Epithelial cell of proximal tubule (primary cell): ENCODE results near the gene COA4. TPM values are rescaled to one million over a fixed set of nuclear protein-coding genes. Genes with fewer than 3 reads are reported as not detected.

Source experiments
- DNase-seq: peaks from one replicate; pipeline ENCODE4 v3.0.0-alpha.2; 2011; ENCODE audit warnings: low read depth
- H3K4me3 ChIP-seq: 2 replicates; pipeline ENCODE4 v1.5.1; 2011; ENCODE audit warnings: low read depth, mild to moderate bottlenecking, low read length
- CTCF ChIP-seq: conservative IDR thresholded peaks from 2 replicates; pipeline ENCODE4 v1.5.1; 2012; ENCODE audit warnings: low read depth, mild to moderate bottlenecking, low read length
- total RNA-seq: library from RNA; depleted of rRNA; stranded (reverse); fragments of >200 nt; gene quantifications from 2 replicates; pipeline ENCODE4 v1.2.3, GENCODE V29; 2015

Gene COA4
- total RNA-seq, 1 donor from 2014 or later: 134 TPM

- peak; percentile 51 for TF ChIP-seq CTCF
- H3K4me3 ChIP-seq: no peak overlapping the region
- DNase-seq: peak; percentile 18
Measured at GRCh38 chr11:73907191-73907590, 30.5 kb upstream of the COA4 start.

GRCh38 chr11:73902303-73902702, 25.7 kb upstream of the COA4 start:
- H3K4me3 ChIP-seq: no peak overlapping the region
- no peak for DNase-seq
- no peak for TF ChIP-seq CTCF

GRCh38 chr11:73894725-73895335, 18.2 kb upstream of the COA4 start:
- no peak overlapping the region for H3K4me3 ChIP-seq
- no peak for TF ChIP-seq CTCF
- DNase-seq: no peak

GRCh38 chr11:73893041-73893440, 16.4 kb upstream of the COA4 start:
- TF ChIP-seq CTCF: no peak
- DNase-seq: no peak
- no peak overlapping the region for H3K4me3 ChIP-seq

- no peak for DNase-seq
- TF ChIP-seq CTCF: no peak
- no peak overlapping the region for H3K4me3 ChIP-seq
Measured at GRCh38 chr11:73889536-73889935, 12.9 kb upstream of the COA4 start.

- no peak overlapping the region for H3K4me3 ChIP-seq
- peak; percentile 52 for DNase-seq
- no peak for TF ChIP-seq CTCF
Measured at GRCh38 chr11:73889019-73889418, 12.4 kb upstream of the COA4 start.

- H3K4me3 ChIP-seq: no peak overlapping the region
Measured at GRCh38 chr11:73888244-73888643, 11.6 kb upstream of the COA4 start.

More at GRCh38 chr11:73888244-73888643, 11.6 kb upstream of the COA4 start:
- no peak for TF ChIP-seq CTCF
- DNase-seq: no peak
